Vagina (tissue), 2 donors: ENCODE results near the gene CORO2B. TPM values are rescaled to one million over a fixed set of nuclear protein-coding genes. Genes with fewer than 3 reads are reported as not detected.

Source experiments
- DNase-seq, 2 donors: peaks; one replicate each; pipeline ENCODE4 v3.0.0-alpha.2; 2017; ENCODE audit errors: extremely low spot score in 2 of 2
- H3K27ac ChIP-seq: fragments of 200-600 bp; sonication (generic); one replicate; pipeline ENCODE4 v1.5.1; 2019
- H3K27me3 ChIP-seq: fragments of 200-600 bp; sonication (generic); one replicate; pipeline ENCODE4 v1.5.1; 2019
- H3K36me3 ChIP-seq, 2 donors: fragments of 200-600 bp; sonication (generic); one replicate each; pipeline ENCODE4 v1.5.1; 2017 to 2019
- H3K4me1 ChIP-seq: fragments of 200-600 bp; sonication (generic); one replicate; pipeline ENCODE4 v1.5.1; 2019
- H3K4me3 ChIP-seq, 2 donors: fragments of 200-600 bp; sonication (generic); 1 replicate in 1 of 2; 2 replicates in 1 of 2; pipeline ENCODE4 v1.5.1; 2016 to 2019
- H3K9me3 ChIP-seq: fragments of 200-600 bp; sonication (generic); one replicate; pipeline ENCODE4 v1.5.1; 2019
- CTCF ChIP-seq, 3 experiments: fragments of 450-650 bp in 2 of 3; fragments of 200-600 bp in 1 of 3; sonication (generic) in 1 of 3; IDR thresholded peaks; one replicate each; pipeline ENCODE4 v1.5.1; 2017 to 2019; ENCODE audit warnings: antibody characterized with exemption in 3 of 3, mild to moderate bottlenecking in 2 of 3, moderate library complexity in 2 of 3
- POLR2A ChIP-seq, 2 donors: fragments of 450-650 bp; IDR thresholded peaks; one replicate each; pipeline ENCODE4 v1.6.1; 2017; ENCODE audit warnings: antibody characterized with exemption in 2 of 2, mild to moderate bottlenecking in 2 of 2, moderate library complexity in 2 of 2
- POLR2AphosphoS5 ChIP-seq, 2 donors: sonication (generic); formaldehyde crosslinking; IDR thresholded peaks; one replicate each; pipeline ENCODE4 v1.9.0; 2017; ENCODE audit warnings: antibody characterized with exemption in 2 of 2, mild to moderate bottlenecking in 2 of 2, low read depth in 1 of 2; ENCODE audit not compliant: insufficient read depth in 1 of 2
- intact Hi-C: fragments of 100-400 bp; cut with DNase I; formaldehyde crosslinking; loops from one replicate; pipeline ENCODE4 v1.15.1; 2023
- total RNA-seq: library from RNA; depleted of rRNA; stranded (reverse); fragments of >200 nt; gene quantifications from one replicate; pipeline ENCODE4 v1.2.3, GENCODE V29; 2016

CORO2B gene
- total RNA-seq, 1 donor from 2014 or later: 4.7 TPM

GRCh38 chr15:68583321-68583720 is 4.5 kb downstream of the CORO2B start:
- TF ChIP-seq CTCF (IDR thresholded peaks at IDR 0.05) (no peak), POLR2AphosphoS5 (IDR thresholded peaks at IDR 0.05; ENCODE audit: insufficient read depth in 1 of 2, low read depth in 1 of 2) (no peak), POLR2A (IDR thresholded peaks at IDR 0.05) (no peak)
- Histone ChIP-seq H3K27ac (no peak overlapping the region), H3K36me3 (no peaks in the 10 kb centered on the region), H3K4me1 (peaks cover 14% of the 10 kb centered on the region), H3K4me3 (no peak overlapping the region), H3K9me3 (no peaks in the 10 kb centered on the region), H3K27me3 (no peaks in the 10 kb centered on the region)
- DNase-seq: no peak
- intact Hi-C loops: loop anchor here (5.0 kb wide), 1 partner anchor 54 kb away; no protein-coding TSS in a partner anchor

- Histone ChIP-seq H3K27ac (no peak overlapping the region), H3K4me1 (peaks cover 14% of the 10 kb centered on the region)
- intact Hi-C loops: loop anchor here (5.0 kb wide), 1 partner anchor 53 kb away; no protein-coding TSS in a partner anchor
Observed at GRCh38 chr15:68583936-68584755, 5.4 kb downstream of the CORO2B start.

DNA sequence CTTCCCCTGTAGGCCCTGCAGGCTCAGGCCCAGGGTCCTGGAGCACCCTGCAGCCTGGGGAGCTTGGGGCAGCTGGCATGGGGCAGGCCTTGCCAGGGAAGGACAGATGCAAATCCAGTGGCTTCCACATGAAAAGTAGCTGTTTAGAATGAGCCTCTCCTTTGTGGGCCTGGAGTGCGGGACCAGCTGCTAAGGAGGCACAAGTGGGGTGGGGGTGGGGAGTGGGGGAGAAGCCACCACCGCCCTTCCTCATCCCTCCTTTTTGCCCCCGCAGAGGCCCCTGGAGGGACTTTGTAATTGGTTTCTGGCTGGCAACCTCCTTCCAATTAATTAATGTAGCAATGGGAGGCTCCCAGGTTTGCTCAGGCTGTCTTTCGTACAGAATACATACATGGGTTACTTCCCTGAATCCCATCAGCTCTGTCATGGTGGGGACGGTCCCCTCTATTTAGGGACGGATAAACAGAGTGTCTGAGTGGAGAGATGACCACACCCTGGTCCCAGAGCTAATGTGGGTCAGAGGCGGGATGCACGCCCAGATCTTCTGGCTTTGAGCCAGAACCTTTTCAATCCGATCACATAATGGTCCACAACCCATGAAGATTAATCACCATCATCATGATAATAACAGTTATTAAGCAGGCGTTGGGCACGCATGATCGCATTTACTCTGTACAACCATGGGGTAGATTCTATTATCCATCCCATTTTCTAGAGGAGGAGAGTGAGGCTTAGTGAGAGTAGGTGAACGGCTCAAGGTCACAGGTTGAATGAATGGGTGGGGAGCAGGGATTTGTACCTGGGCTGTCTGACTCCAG is 6.2 kb downstream of the CORO2B start:
- no peak for DNase-seq
- no peak overlapping the region for H3K4me3 ChIP-seq
- TF ChIP-seq CTCF (IDR thresholded peaks at IDR 0.05) (no peak), POLR2A (IDR thresholded peaks at IDR 0.05) (no peak), POLR2AphosphoS5 (IDR thresholded peaks at IDR 0.05; ENCODE audit: insufficient read depth in 1 of 2, low read depth in 1 of 2) (no peak)
- H3K27me3 ChIP-seq: no peaks in the 10 kb centered on the region
- H3K27ac ChIP-seq: no peak overlapping the region
- H3K4me1 ChIP-seq: peaks cover 6% of the 10 kb centered on the region
- intact Hi-C loops: loop anchor here (5.0 kb wide), 1 partner anchor 52 kb away; no protein-coding TSS in a partner anchor
- H3K9me3 ChIP-seq: no peaks in the 10 kb centered on the region
- H3K36me3 ChIP-seq: no peaks in the 10 kb centered on the region

More at GRCh38 chr15:68583936-68584755, 5.4 kb downstream of the CORO2B start:
- no peak for TF ChIP-seq CTCF (IDR thresholded peaks at IDR 0.05)
- no peak for TF ChIP-seq POLR2AphosphoS5 (IDR thresholded peaks at IDR 0.05; ENCODE audit: insufficient read depth in 1 of 2, low read depth in 1 of 2)
- TF ChIP-seq POLR2A (IDR thresholded peaks at IDR 0.05): no peak
- DNase-seq: no peak
- Histone ChIP-seq H3K36me3 (no peaks in the 10 kb centered on the region), H3K27me3 (no peaks in the 10 kb centered on the region), H3K4me3 (no peak overlapping the region), H3K9me3 (no peaks in the 10 kb centered on the region)

DNA sequence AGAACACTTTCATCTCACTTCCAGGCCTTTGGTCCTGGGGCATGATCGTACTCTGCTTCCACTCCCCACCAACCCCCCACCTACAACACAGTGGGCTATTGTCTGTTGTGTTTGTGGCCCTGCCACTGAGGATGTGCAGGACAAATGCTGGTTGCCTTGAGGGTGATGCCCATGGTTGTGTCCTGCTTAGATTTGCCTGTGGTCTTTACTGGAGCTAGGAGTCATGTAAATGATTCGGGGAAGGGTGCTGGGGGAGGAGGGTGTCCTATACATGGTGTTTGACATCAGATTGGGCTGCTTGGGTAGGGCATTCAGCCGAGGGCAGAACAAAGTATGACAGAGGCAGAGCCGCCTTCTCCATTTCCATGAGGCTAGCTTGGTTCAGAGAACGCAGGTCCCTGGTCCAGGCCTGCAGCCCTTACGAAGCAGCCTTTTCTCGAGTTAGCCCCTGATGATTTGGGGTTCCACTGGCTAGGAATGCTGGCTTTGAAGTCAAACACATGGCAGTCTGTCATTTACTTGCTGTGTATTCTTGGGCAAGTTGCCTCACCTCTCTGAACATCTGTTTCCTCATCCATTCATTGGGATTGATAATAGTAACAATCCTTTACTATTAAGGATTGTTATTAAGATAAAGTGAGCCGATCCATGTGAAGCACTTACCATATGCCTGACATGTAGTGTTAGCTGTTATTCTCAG is 6.9 kb downstream of the CORO2B start:
- H3K27ac ChIP-seq: peak overlapping the region; percentile 4
- no peaks in the 10 kb centered on the region for H3K27me3 ChIP-seq
- H3K36me3 ChIP-seq: no peaks in the 10 kb centered on the region
- intact Hi-C loops: no loop called here
- H3K9me3 ChIP-seq: no peaks in the 10 kb centered on the region
- TF ChIP-seq CTCF (IDR thresholded peaks at IDR 0.05) (no peak), POLR2A (IDR thresholded peaks at IDR 0.05) (no peak)
- H3K4me1 ChIP-seq: peaks cover 5% of the 10 kb centered on the region
- no peak for DNase-seq
- H3K4me3 ChIP-seq: no peak overlapping the region
